Esophagus muscularis mucosa (tissue), 4 donors: ENCODE measurements around the gene PPP4C.

Experiments
- CTCF ChIP-seq, 3 experiments: fragments of 200-600 bp in 2 of 3; fragments of 450-650 bp in 1 of 3; sonication (generic) in 2 of 3; IDR thresholded peaks; one replicate each; pipeline ENCODE4 v1.5.1; 2017 to 2019; ENCODE audit warnings: antibody characterized with exemption in 3 of 3, mild to moderate bottlenecking in 2 of 3, moderate library complexity in 1 of 3
- EP300 ChIP-seq: sonication (generic); formaldehyde crosslinking; IDR thresholded peaks from one replicate; pipeline ENCODE4 v1.6.1; 2017; ENCODE audit warnings: antibody characterized with exemption
- POLR2A ChIP-seq: fragments of 450-650 bp; IDR thresholded peaks from one replicate; pipeline ENCODE4 v1.6.1; 2017; ENCODE audit warnings: antibody characterized with exemption, moderate library complexity, mild to moderate bottlenecking, low read depth
- POLR2AphosphoS5 ChIP-seq, 2 donors: sonication (generic); formaldehyde crosslinking; IDR thresholded peaks; one replicate each; pipeline ENCODE4 v1.6.1; 2017; ENCODE audit warnings: antibody characterized with exemption in 2 of 2

DNA sequence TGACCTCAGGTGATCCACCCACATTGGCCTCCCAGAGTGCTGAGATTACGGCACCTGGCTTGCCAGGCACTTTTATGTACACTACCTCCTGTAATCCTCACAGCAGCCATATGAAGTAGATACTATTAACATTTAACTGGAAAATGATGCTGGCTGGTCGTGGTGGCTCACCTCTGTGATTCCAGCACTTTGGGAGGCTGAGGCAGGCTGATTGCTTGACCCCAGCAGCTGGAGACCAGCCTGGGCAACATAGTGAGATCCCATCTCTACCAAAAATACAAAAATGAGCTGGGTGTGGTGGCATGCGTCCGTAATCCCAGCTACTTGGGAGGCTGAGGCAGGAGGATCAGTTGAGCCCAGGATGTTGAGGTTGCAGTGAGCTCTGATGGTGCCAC, 49.2 kb downstream of the PPP4C start:
- TF ChIP-seq CTCF (IDR thresholded peaks at IDR 0.05) (no peak), POLR2A (no peak), POLR2AphosphoS5 (IDR thresholded peaks at IDR 0.05) (no peak), EP300 (no peak)
